ENCODE results near the gene RAVER2.

Gene RAVER2

GRCh38 chr1:64798872-64799271, 54.0 kb downstream of the RAVER2 start:
- Histone ChIP-seq H3K36me3 (ENCODE audit: low read depth) (no peaks in the 10 kb centered on the region), H3K4me3 (ENCODE audit: severe bottlenecking) (no peak overlapping the region), H3K27ac (ENCODE audit: poor library complexity, severe bottlenecking) (no peak overlapping the region), H3K27me3 (ENCODE audit: insufficient read depth, poor library complexity, severe bottlenecking) (no peaks in the 10 kb centered on the region), H3K9me3 (ENCODE audit: severe bottlenecking) (no peaks in the 10 kb centered on the region), H3K4me1 (ENCODE audit: insufficient read depth, poor library complexity, severe bottlenecking) (no peaks in the 10 kb centered on the region)
- no peak for ATAC-seq (ENCODE audit: low read depth)
- no peak for TF ChIP-seq CTCF (IDR thresholded peaks at IDR 0.05; ENCODE audit: poor library complexity, severe bottlenecking)
- DNase-seq (ENCODE audit: low spot score), result no peak

GRCh38 chr1:64801851-64802523, 57.1 kb downstream of the RAVER2 start:
- no peak overlapping the region for H3K4me3 ChIP-seq (ENCODE audit: severe bottlenecking)
- H3K4me1 ChIP-seq (ENCODE audit: insufficient read depth, poor library complexity, severe bottlenecking), result no peaks in the 10 kb centered on the region
- peaks cover 6% of the 10 kb centered on the region; the same call in 1 of the 2 replicates for H3K36me3 ChIP-seq (ENCODE audit: low read depth)
- H3K27me3 ChIP-seq (ENCODE audit: insufficient read depth, poor library complexity, severe bottlenecking), result no peaks in the 10 kb centered on the region
- no peaks in the 10 kb centered on the region for H3K9me3 ChIP-seq (ENCODE audit: severe bottlenecking)
- no peak for TF ChIP-seq CTCF (IDR thresholded peaks at IDR 0.05; ENCODE audit: poor library complexity, severe bottlenecking)
- H3K27ac ChIP-seq (ENCODE audit: poor library complexity, severe bottlenecking), result no peak overlapping the region
- no peak for DNase-seq (ENCODE audit: low spot score)
- no peak for ATAC-seq (ENCODE audit: low read depth)

GRCh38 chr1:64809309-64809708, 64.4 kb downstream of the RAVER2 start:
- H3K4me3 ChIP-seq (ENCODE audit: severe bottlenecking), result no peak overlapping the region
- H3K27ac ChIP-seq (ENCODE audit: poor library complexity, severe bottlenecking), result no peak overlapping the region
- TF ChIP-seq CTCF (IDR thresholded peaks at IDR 0.05; ENCODE audit: poor library complexity, severe bottlenecking), result no peak
- no peaks in the 10 kb centered on the region for H3K9me3 ChIP-seq (ENCODE audit: severe bottlenecking)
- H3K36me3 ChIP-seq (ENCODE audit: low read depth), result peaks cover 6% of the 10 kb centered on the region; the same call in 1 of the 2 replicates
- H3K27me3 ChIP-seq (ENCODE audit: insufficient read depth, poor library complexity, severe bottlenecking), result no peaks in the 10 kb centered on the region
- ATAC-seq (ENCODE audit: low read depth) (no peak), DNase-seq (ENCODE audit: low spot score) (no peak)
- H3K4me1 ChIP-seq (ENCODE audit: insufficient read depth, poor library complexity, severe bottlenecking), result no peaks in the 10 kb centered on the region

- ATAC-seq (ENCODE audit: low read depth) (no peak), DNase-seq (ENCODE audit: low spot score) (no peak)
- Histone ChIP-seq H3K9me3 (ENCODE audit: severe bottlenecking) (no peaks in the 10 kb centered on the region), H3K27me3 (ENCODE audit: insufficient read depth, poor library complexity, severe bottlenecking) (no peaks in the 10 kb centered on the region), H3K4me1 (ENCODE audit: insufficient read depth, poor library complexity, severe bottlenecking) (no peaks in the 10 kb centered on the region), H3K27ac (ENCODE audit: poor library complexity, severe bottlenecking) (no peak overlapping the region), H3K4me3 (ENCODE audit: severe bottlenecking) (no peak overlapping the region), H3K36me3 (ENCODE audit: low read depth) (peaks cover 6% of the 10 kb centered on the region; the same call in 1 of the 2 replicates)
- no peak for TF ChIP-seq CTCF (IDR thresholded peaks at IDR 0.05; ENCODE audit: poor library complexity, severe bottlenecking)
These were observed 65.1 kb downstream of the RAVER2 start for GRCh38 chr1:64810001-64810400.

GRCh38 chr1:64811131-64811530, 66.3 kb downstream of the RAVER2 start:
- DNase-seq (ENCODE audit: low spot score), result no peak
- no peak for TF ChIP-seq CTCF (IDR thresholded peaks at IDR 0.05; ENCODE audit: poor library complexity, severe bottlenecking)
- Histone ChIP-seq H3K4me3 (ENCODE audit: severe bottlenecking) (no peak overlapping the region), H3K9me3 (ENCODE audit: severe bottlenecking) (no peaks in the 10 kb centered on the region), H3K4me1 (ENCODE audit: insufficient read depth, poor library complexity, severe bottlenecking) (no peaks in the 10 kb centered on the region), H3K27me3 (ENCODE audit: insufficient read depth, poor library complexity, severe bottlenecking) (no peaks in the 10 kb centered on the region), H3K27ac (ENCODE audit: poor library complexity, severe bottlenecking) (no peak overlapping the region), H3K36me3 (ENCODE audit: low read depth) (peaks cover 6% of the 10 kb centered on the region)
- no peak for ATAC-seq (ENCODE audit: low read depth)
